Osteocyte (in vitro differentiated cells): ENCODE results near the gene PSD4. TPM values are rescaled to one million over a fixed set of nuclear protein-coding genes. Genes with fewer than 3 reads are reported as not detected.

Experiments used
- DNase-seq: peaks from one replicate; pipeline ENCODE4 v3.0.0; 2021; ENCODE audit warnings: mixed read lengths; ENCODE audit not compliant: unreplicated experiment; ENCODE audit errors: extremely low spot score
- H3K27ac Mint-ChIP-seq: one replicate; pipeline ENCODE4 v1.8.0; 2021; ENCODE audit warnings: mild to moderate bottlenecking, mixed read lengths; ENCODE audit not compliant: unreplicated experiment
- H3K27me3 Mint-ChIP-seq: one replicate; pipeline ENCODE4 v1.8.0; 2021; ENCODE audit warnings: mixed read lengths; ENCODE audit not compliant: unreplicated experiment
- H3K36me3 Mint-ChIP-seq: one replicate; pipeline ENCODE4 v1.8.0; 2021; ENCODE audit warnings: mixed read lengths; ENCODE audit not compliant: unreplicated experiment
- H3K4me1 Mint-ChIP-seq: one replicate; pipeline ENCODE4 v1.8.0; 2021; ENCODE audit warnings: mixed read lengths; ENCODE audit not compliant: unreplicated experiment
- H3K4me3 Mint-ChIP-seq: one replicate; pipeline ENCODE4 v1.8.0; 2021; ENCODE audit warnings: mild to moderate bottlenecking, moderate library complexity, mixed read lengths; ENCODE audit not compliant: unreplicated experiment
- H3K9me3 Mint-ChIP-seq: one replicate; pipeline ENCODE4 v1.8.0; 2021; ENCODE audit warnings: mixed read lengths; ENCODE audit not compliant: unreplicated experiment
- total RNA-seq: library from RNA; stranded (reverse); gene quantifications from 2 replicates; pipeline ENCODE4 v1.2.1, GENCODE V29; 2021
- TF ChIP-seq, protein P1 (sequence below): fragments of 200-600 bp; sonication (generic); IDR thresholded peaks from 2 replicates; pipeline ENCODE4 v1.5.0; 2021; ENCODE audit warnings: antibody characterized with exemption, mild to moderate bottlenecking, moderate library complexity

Gene PSD4
- total RNA-seq, 1 donor from 2014 or later = 8.9 TPM

DNA sequence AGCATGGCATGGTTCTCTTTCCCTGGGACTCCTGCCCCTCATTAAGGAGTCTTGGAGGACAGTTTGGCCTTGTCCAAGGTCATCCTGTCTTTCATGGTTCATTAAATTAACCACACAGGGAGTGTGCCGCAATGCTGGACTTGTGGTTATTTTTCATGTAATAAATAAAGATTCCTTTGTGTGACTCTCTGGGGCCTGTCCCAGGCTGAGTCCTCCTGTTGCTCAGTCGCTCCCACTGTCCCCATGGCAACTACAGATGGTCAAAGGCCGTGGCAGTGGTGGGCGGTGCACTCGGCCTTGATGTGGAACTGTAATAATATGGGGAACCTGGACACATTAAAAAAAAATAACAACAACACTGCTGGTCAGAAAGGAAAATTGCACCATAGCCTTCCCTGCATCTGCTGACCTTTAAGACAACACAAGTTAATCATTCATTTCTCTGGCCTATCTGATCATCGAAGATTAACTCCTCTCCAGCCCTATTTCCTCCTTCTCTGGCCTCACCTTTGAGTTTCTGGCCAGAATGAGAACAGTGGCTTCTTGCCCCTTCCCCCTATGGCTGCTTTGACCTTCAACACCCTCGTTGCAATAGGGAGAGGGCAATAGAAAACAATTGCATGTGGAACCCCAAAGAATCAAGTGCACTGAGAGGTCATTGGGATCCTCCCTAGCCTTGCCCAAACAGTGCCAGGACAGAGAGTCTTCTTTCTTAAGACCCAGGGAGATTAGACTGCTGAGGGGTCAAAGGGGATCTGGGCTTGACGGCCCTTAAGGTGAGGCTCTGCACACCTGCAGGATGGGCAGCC is 44.7 kb downstream of the PSD4 start:
- Mint-ChIP-seq H3K4me3 (no peak overlapping the region), H3K4me1 (peaks cover 64% of the 10 kb centered on the region), H3K27ac (peak overlapping the region; percentile 93), H3K9me3 (no peaks in the 10 kb centered on the region), H3K36me3 (no peaks in the 10 kb centered on the region), H3K27me3 (no peaks in the 10 kb centered on the region)
- no peak for DNase-seq
- TF ChIP-seq, protein P1, sequence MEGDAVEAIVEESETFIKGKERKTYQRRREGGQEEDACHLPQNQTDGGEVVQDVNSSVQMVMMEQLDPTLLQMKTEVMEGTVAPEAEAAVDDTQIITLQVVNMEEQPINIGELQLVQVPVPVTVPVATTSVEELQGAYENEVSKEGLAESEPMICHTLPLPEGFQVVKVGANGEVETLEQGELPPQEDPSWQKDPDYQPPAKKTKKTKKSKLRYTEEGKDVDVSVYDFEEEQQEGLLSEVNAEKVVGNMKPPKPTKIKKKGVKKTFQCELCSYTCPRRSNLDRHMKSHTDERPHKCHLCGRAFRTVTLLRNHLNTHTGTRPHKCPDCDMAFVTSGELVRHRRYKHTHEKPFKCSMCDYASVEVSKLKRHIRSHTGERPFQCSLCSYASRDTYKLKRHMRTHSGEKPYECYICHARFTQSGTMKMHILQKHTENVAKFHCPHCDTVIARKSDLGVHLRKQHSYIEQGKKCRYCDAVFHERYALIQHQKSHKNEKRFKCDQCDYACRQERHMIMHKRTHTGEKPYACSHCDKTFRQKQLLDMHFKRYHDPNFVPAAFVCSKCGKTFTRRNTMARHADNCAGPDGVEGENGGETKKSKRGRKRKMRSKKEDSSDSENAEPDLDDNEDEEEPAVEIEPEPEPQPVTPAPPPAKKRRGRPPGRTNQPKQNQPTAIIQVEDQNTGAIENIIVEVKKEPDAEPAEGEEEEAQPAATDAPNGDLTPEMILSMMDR = no peak

DNA sequence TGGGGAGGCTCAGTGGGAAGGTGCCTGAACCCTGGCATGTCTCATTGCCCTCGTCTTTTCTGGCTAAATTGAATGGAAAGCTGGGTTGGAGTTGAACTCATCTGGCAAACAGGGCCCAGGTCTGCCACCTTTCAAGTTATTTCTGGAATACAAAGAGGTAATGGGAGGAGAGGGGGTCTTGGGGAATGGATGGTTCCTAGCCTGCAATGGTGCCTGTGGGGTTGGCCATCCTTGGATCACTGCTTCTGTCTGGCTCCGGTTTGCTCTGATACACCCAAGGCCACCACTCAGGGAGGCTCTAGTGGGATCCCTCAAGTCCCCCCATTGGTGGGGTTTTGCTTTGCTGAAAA is 45.3 kb downstream of the PSD4 start:
- H3K9me3 Mint-ChIP-seq = no peaks in the 10 kb centered on the region
- H3K4me1 Mint-ChIP-seq = peaks cover 61% of the 10 kb centered on the region
- DNase-seq = no peak
- TF ChIP-seq, protein P1 = no peak
- H3K36me3 Mint-ChIP-seq = no peaks in the 10 kb centered on the region
- H3K4me3 Mint-ChIP-seq = no peak overlapping the region
- H3K27me3 Mint-ChIP-seq = no peaks in the 10 kb centered on the region
- H3K27ac Mint-ChIP-seq = peak overlapping the region; percentile 9

DNA sequence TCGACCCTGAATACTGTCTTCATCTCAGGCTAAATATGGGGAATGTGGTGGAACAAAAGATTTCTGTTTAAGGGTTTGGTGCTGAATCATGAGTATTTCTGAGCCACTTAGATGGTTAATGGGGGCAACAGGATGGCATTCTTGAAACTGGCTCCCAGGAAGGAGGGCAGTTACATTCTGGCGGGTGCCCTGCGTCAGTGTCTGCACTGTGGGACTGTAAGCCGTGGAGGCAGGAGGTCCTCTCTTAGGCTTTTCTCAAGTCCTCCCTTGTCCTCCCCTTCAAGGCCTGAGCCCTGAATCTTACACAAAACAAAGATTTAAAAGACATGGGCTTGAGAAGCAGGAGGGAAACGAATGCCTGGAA is 45.7 kb downstream of the PSD4 start:
- Mint-ChIP-seq H3K27me3 (no peaks in the 10 kb centered on the region), H3K27ac (peak overlapping the region; percentile 32), H3K4me3 (no peak overlapping the region), H3K36me3 (no peaks in the 10 kb centered on the region), H3K4me1 (peaks cover 60% of the 10 kb centered on the region), H3K9me3 (no peaks in the 10 kb centered on the region)
- TF ChIP-seq, protein P1 = no peak
- no peak for DNase-seq

DNA sequence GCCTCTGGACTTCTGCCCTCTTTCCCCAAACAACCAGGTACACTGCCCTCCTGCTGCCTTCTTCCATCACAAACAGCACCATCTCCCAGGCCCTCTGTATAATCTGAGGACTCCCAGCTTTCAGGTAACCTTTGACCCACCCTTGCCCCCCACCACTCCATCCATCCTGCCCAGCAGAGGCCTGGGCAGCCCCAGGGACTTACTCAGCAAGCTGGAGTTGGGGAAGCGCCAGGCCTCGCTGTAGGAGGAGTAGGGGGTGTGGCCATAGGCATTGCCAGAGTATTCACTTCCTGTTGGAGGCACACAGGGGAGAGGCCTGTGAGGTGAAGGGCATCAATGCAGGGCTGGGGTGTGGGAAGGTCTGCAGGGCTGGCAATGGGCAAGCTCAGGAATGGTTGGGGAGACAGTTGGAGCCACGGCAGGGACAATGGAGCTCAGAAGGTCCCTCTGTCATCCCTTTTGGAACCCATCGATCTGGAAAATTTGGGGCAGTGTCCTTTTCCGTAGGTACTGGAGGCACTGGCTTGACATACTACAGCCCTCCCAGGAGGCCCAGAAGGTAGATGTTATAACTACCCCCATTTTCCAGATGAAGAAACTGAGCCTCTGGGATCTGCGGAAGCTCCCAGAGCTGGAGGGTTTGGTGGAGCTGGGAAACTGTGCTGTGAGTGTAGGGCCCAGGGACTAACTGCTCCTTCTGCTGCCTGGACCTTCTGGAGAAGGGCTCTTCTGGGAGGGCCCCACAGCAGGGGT is 46.3 kb downstream of the PSD4 start:
- H3K27ac Mint-ChIP-seq = peak overlapping the region; percentile 32
- no peaks in the 10 kb centered on the region for H3K36me3 Mint-ChIP-seq
- TF ChIP-seq, protein P1 = no peak
- no peak for DNase-seq
- no peaks in the 10 kb centered on the region for H3K27me3 Mint-ChIP-seq
- H3K4me1 Mint-ChIP-seq = peaks cover 57% of the 10 kb centered on the region
- H3K4me3 Mint-ChIP-seq = no peak overlapping the region
- no peaks in the 10 kb centered on the region for H3K9me3 Mint-ChIP-seq

DNA sequence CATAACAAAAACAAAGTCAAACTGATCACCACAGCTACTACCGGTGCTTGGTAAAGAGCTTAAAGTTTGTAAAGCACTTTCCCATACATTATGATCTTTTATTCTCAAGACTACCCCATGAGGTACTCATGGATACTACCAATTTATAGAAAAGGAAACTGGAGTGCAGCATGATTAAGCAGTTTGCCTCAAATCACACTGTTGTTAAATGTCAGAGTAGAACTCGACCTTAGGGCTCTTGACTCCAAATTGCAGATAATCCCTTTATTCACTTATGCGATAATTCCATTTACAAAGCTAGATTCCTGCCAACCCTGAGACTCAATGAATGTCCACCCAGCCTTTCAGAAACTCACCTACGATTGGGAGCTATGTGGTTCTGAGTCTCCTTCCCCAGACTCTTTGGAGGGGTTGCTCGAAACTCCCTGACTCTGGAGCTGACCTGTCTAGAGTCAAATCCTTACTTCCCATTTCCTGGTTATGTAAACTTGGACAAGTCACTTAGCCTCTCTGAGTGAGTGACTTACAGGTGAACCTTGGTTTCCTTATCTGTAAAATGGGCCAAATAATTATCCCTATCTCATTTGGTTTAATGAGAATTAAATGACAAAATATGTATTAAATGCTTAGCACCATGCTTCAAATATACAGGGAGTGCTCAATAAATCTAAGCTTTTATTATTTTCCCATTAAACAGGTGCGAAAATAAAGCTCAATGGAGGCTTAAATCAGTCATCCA is 47.4 kb downstream of the PSD4 start:
- no peaks in the 10 kb centered on the region for H3K27me3 Mint-ChIP-seq

More for the DNA sequence above, 47.4 kb downstream of the PSD4 start:
- TF ChIP-seq, protein P1 = no peak
- H3K4me3 Mint-ChIP-seq = no peak overlapping the region
- no peak for DNase-seq
- H3K27ac Mint-ChIP-seq = peak overlapping the region; percentile 52
- no peaks in the 10 kb centered on the region for H3K36me3 Mint-ChIP-seq
- H3K4me1 Mint-ChIP-seq = peaks cover 60% of the 10 kb centered on the region
- H3K9me3 Mint-ChIP-seq = no peaks in the 10 kb centered on the region
